ENCODE data around the gene KIF26B.

- no peak for TF ChIP-seq POLR2A (IDR thresholded peaks at IDR 0.05)
- no peak for TF ChIP-seq CTCF (IDR thresholded peaks at IDR 0.05)
Observed at GRCh38 chr1:245654460-245655050, 499.8 kb downstream of the KIF26B start.

Data from tibial nerve (tissue), 3 donors.